ENCODE data around the gene CBX4. TPM values are rescaled to one million over a fixed set of nuclear protein-coding genes. Genes with fewer than 3 reads are reported as not detected.

Gene CBX4
- total and polyA plus RNA-seq, 2 of the 13 experiments (the other 11 are each of a cell fraction or from before 2014, with no cell fraction given): 25.8 to 50.8 TPM

DNA sequence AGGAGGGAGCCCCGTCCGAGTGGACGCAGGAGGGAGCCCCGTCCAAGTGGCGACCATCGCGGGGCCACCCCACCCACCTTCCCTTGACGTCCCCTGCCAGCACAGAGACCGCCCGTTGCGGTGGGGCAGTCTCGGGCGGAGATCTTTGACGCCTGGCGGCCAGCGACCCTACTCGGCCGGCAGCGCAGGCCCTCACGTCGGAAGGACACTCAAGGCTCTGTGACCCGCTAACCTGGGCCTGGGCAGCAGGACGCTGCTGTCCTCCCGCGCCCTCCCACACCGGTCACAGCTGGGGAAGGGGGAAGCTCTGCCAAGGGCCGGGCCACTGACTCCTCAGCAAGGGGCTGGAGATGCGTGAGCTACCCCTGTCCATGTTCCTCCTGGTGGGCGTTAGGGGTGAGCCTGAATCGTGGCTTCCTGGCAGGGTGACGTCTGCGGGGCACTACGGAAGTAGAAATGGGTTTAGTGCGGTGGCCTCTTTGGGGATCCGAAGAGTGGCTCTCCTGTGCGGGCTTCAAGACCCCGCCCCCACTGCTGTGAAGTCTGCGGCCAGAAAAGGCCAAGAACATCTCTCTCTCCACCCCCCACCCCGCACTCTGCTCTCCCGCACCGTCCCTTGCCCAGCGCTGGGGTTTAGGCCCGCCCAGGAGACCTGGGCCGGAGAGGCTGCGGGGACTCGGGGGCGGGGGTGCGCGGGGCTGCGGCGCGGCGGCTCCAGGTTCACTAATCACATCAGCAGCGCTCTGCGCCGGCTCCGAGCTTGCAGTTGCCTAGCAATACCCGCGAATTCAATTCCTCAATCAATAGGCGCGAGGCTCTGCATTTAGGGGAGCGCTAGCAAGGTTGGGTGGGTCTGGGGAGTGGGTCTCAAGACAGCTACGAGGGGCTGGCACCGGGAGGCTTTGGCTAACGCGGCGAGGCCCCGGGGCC, 48.2 kb downstream of the CBX4 start (continued):
- TF ChIP-seq, protein P1, sequence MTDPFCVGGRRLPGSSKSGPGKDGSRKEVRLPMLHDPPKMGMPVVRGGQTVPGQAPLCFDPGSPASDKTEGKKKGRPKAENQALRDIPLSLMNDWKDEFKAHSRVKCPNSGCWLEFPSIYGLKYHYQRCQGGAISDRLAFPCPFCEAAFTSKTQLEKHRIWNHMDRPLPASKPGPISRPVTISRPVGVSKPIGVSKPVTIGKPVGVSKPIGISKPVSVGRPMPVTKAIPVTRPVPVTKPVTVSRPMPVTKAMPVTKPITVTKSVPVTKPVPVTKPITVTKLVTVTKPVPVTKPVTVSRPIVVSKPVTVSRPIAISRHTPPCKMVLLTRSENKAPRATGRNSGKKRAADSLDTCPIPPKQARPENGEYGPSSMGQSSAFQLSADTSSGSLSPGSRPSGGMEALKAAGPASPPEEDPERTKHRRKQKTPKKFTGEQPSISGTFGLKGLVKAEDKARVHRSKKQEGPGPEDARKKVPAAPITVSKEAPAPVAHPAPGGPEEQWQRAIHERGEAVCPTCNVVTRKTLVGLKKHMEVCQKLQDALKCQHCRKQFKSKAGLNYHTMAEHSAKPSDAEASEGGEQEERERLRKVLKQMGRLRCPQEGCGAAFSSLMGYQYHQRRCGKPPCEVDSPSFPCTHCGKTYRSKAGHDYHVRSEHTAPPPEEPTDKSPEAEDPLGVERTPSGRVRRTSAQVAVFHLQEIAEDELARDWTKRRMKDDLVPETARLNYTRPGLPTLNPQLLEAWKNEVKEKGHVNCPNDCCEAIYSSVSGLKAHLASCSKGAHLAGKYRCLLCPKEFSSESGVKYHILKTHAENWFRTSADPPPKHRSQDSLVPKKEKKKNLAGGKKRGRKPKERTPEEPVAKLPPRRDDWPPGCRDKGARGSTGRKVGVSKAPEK (CRISPR knock-in tag; IDR thresholded peaks at IDR 0.05; ENCODE audit: borderline replicate concordance): no peak
- no peak for TF ChIP-seq EEA1 (CRISPR knock-in tag; IDR thresholded peaks at IDR 0.05; ENCODE audit: borderline replicate concordance)
- no peak for TF ChIP-seq ZNF660 (CRISPR knock-in tag; IDR thresholded peaks at IDR 0.05; ENCODE audit: borderline replicate concordance, low read depth)
- TF ChIP-seq ZSCAN20 (CRISPR knock-in tag; IDR thresholded peaks at IDR 0.05; ENCODE audit: borderline replicate concordance): 0 out of 2 replicates have a peak, but pooled peaks have one; percentile 23
- TF ChIP-seq SMARCE1 (IDR thresholded peaks at IDR 0.05; ENCODE audit: borderline replicate concordance): no peak
- TF ChIP-seq ZNF468 (CRISPR knock-in tag; IDR thresholded peaks at IDR 0.05): no peak
- TF ChIP-seq NBN (conservative IDR thresholded peaks at IDR 0.05): no peak
- no peak for TF ChIP-seq ZNF605 (CRISPR knock-in tag; IDR thresholded peaks at IDR 0.05)
- TF ChIP-seq NFRKB (IDR thresholded peaks at IDR 0.05): no peak
- no peak for TF ChIP-seq KLF12 (CRISPR knock-in tag; IDR thresholded peaks at IDR 0.05; ENCODE audit: borderline replicate concordance)
- TF ChIP-seq ZNF530 (CRISPR knock-in tag; IDR thresholded peaks at IDR 0.05; ENCODE audit: low read depth): no peak
- TF ChIP-seq ZNF343 (CRISPR knock-in tag; IDR thresholded peaks at IDR 0.05): no peak
- peak; percentile 40; the same call in 1 of the 2 replicates for TF ChIP-seq ZBTB1 (CRISPR knock-in tag; IDR thresholded peaks at IDR 0.05; ENCODE audit: borderline replicate concordance)
- no peak for TF ChIP-seq MXD4 (CRISPR knock-in tag; IDR thresholded peaks at IDR 0.05)
- TF ChIP-seq, protein P2, sequence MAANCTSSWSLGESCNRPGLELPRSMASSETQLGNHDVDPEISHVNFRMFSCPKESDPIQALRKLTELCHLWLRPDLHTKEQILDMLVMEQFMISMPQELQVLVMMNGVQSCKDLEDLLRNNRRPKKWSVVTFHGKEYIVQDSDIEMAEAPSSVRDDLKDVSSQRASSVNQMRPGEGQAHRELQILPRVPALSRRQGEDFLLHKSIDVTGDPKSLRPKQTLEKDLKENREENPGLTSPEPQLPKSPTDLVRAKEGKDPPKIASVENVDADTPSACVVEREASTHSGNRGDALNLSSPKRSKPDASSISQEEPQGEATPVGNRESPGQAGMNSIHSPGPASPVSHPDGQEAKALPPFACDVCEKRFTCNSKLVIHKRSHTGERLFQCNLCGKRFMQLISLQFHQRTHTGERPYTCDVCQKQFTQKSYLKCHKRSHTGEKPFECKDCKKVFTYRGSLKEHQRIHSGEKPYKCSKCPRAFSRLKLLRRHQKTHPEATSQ (CRISPR knock-in tag; IDR thresholded peaks at IDR 0.05; ENCODE audit: borderline replicate concordance): no peak
- no peak for TF ChIP-seq SIN3A (IDR thresholded peaks at IDR 0.05; ENCODE audit: borderline replicate concordance, low read depth, low read length)
- TF ChIP-seq, protein P3, sequence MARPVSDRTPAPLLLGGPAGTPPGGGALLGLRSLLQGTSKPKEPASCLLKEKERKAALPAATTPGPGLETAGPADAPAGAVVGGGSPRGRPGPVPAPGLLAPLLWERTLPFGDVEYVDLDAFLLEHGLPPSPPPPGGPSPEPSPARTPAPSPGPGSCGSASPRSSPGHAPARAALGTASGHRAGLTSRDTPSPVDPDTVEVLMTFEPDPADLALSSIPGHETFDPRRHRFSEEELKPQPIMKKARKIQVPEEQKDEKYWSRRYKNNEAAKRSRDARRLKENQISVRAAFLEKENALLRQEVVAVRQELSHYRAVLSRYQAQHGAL (CRISPR knock-in tag; IDR thresholded peaks at IDR 0.05; ENCODE audit: not compliant biosample characterization): no peak
- TF ChIP-seq FOXC1 (CRISPR knock-in tag; IDR thresholded peaks at IDR 0.05; ENCODE audit: borderline replicate concordance): no peak
- TF ChIP-seq EZH2 (conservative IDR thresholded peaks at IDR 0.05; ENCODE audit: low read depth, low read length): peak; percentile 96; the same call in 1 of the 2 replicates
- peak; percentile 34; the same call in 1 of the 2 replicates for TF ChIP-seq KDM2A (CRISPR knock-in tag; IDR thresholded peaks at IDR 0.05; ENCODE audit: borderline replicate concordance, low read depth)
- TF ChIP-seq AHR (CRISPR knock-in tag; IDR thresholded peaks at IDR 0.05): no peak; the same call in 1 of the 2 replicates
- no peak for TF ChIP-seq ZIK1 (CRISPR knock-in tag; IDR thresholded peaks at IDR 0.05; ENCODE audit: borderline replicate concordance, low read depth)
- peak; percentile 44; the same call in 1 of the 2 replicates for TF ChIP-seq EED (CRISPR knock-in tag; IDR thresholded peaks at IDR 0.05)
- no peak for TF ChIP-seq ZNF234 (CRISPR knock-in tag; conservative IDR thresholded peaks at IDR 0.05)
